ENCODE results near the gene ZNF335. TPM values are rescaled to one million over a fixed set of nuclear protein-coding genes. Genes with fewer than 3 reads are reported as not detected.

Gene ZNF335
- total and polyA plus RNA-seq, 2 of the 13 experiments (the other 11 are each of a cell fraction or from before 2014, with no cell fraction given) = 9.7 to 13.7 TPM

- TF ChIP-seq PAXIP1 (CRISPR knock-in tag; conservative IDR thresholded peaks at IDR 0.05) = peak; percentile 88
- TF ChIP-seq ZNF235 (CRISPR knock-in tag; IDR thresholded peaks at IDR 0.05; ENCODE audit: borderline replicate concordance) = no peak
- no peak for TF ChIP-seq ZNF143 (CRISPR knock-in tag; IDR thresholded peaks at IDR 0.05)
- TF ChIP-seq ZNF770 (CRISPR knock-in tag; IDR thresholded peaks at IDR 0.05) = no peak
- no peak for TF ChIP-seq DMTF1 (CRISPR knock-in tag; IDR thresholded peaks at IDR 0.05)
- peak; percentile 47; the same call in 1 of the 2 replicates for TF ChIP-seq TGIF2 (CRISPR knock-in tag; IDR thresholded peaks at IDR 0.05)
- TF ChIP-seq TAF15 (IDR thresholded peaks at IDR 0.05; ENCODE audit: low read depth, low read length, poor library complexity, severe bottlenecking) = no peak
- TF ChIP-seq ZNF260 (CRISPR knock-in tag; IDR thresholded peaks at IDR 0.05; ENCODE audit: borderline replicate concordance, low read depth) = no peak
- TF ChIP-seq MED1 (CRISPR knock-in tag; IDR thresholded peaks at IDR 0.05) = peak; percentile 68
- TF ChIP-seq SP140L (CRISPR knock-in tag; IDR thresholded peaks at IDR 0.05; ENCODE audit: borderline replicate concordance) = no peak
- TF ChIP-seq NFIB (CRISPR knock-in tag; IDR thresholded peaks at IDR 0.05; ENCODE audit: borderline replicate concordance) = peak; percentile 74; the same call in 1 of the 2 replicates
- 0 out of 2 replicates have a peak, but pooled peaks have one; percentile 5 for TF ChIP-seq ZNF276 (CRISPR knock-in tag; IDR thresholded peaks at IDR 0.05; ENCODE audit: low read depth)
- no peak; the same call in 1 of the 2 replicates for TF ChIP-seq ZBTB7B (CRISPR knock-in tag; IDR thresholded peaks at IDR 0.05)
- no peak; the same call in 1 of the 2 replicates for TF ChIP-seq ZFY (CRISPR knock-in tag; IDR thresholded peaks at IDR 0.05)
- TF ChIP-seq ZMAT3 (CRISPR knock-in tag; conservative IDR thresholded peaks at IDR 0.05) = no peak
Observed at GRCh38 chr20:46014517-46015396, 42.8 kb upstream of the ZNF335 start (continued).

Measured in HepG2 (cell line).